Measurements from ENCODE around the gene SETD1B. TPM values are rescaled to one million over a fixed set of nuclear protein-coding genes. Genes with fewer than 3 reads are reported as not detected.
A peak's percentile ranks its signal among the peaks of the same experiment; 100 is the strongest.
"Not testable (repeated sequence)": the region's sequence is repeated elsewhere in the genome, so short reads cannot be mapped to it uniquely, and the experiment has no call there.

Gene SETD1B
- polyA plus RNA-seq, 1 donor: 15.4 TPM

DNA sequence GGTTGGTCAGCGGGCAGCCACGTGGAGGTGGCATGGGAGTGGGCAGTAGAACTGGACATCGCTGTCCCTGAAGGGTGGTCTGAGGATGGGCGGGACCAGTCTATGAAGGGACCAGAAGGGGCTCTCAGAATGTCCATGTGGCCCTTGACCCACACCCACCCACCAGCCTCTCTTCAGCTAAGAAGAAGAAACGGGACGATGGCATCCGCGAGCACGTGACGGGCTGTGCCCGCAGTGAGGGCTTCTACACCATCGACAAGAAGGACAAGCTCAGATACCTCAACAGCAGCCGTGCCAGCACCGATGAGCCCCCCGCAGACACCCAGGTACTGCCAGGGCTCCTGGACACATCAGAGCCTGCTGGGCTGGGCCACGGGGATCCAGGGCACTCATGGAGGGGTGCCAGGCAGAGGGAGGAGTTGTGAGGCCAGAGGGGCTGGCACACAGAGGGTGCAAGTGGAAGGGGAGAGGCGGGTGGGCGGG is 21.3 kb downstream of the SETD1B start:
- no peak for DNase-seq

DNA sequence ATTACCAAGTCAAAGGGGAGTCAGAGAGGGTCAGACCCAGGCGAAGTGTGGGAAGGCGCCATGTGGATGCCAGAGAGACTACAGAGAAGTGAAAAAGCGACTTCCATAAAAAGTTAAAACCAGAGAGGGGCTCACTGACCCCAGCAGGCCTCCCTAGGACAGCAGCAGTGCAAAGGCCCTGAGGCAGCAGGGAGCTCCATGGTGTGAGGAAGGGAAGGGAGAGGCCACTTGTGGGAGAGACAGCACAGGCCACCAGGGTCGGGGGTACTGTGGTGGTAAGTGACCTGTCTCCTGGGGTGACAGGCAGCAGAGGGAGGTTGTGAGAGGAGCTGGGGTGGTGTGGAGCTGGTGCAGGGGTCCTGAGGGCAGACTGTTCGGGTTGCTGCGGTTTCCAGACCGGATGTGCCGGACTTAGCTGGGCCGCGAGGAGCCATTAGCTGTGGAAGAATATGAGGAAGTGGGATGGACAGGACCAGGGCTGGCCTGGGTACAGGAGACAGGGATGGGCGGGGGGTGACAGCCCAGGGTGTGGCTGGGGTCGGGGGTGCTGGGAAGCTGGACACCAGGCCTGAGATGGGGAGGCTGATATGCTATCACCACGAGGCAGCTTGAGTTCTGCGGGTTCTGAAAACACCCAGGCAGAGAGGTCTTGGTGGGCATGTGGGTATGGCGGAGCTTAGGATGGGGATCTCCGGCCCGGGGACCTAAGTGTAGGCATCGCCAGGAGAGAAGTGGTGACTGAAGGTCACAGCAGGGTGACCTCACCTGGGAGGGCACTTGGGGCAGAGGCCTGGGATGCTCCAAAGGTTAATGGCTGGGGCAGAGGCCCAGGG is 22.7 kb downstream of the SETD1B start:
- DNase-seq: no peak

DNA sequence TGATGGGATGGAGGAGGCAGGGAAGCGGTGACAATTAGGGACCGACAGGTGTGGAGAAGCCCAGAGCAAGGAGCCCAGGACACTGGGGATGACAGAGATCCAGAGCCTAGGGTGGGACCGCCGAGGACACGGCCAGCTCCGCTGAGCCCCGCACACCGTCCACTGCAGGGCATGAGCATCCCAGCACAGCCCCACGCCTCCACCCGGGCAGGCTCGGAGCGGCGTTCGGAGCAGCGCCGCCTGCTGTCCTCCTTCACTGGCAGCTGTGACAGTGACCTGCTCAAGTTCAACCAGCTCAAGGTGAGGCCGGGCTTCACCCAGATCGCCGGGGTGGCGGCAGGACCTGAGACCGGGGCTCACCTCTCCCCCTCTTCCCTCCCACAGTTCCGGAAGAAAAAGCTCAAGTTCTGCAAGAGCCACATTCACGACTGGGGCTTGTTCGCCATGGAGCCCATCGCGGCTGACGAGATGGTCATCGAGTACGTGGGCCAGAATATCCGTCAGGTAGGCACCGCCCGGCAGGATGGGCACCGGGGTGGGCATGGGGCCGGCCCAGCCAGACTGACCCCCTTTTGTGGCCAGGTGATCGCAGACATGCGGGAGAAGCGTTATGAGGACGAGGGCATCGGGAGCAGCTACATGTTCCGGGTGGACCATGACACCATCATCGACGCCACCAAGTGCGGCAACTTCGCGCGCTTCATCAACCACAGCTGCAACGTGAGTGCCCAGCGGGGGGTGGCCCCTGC is 23.7 kb downstream of the SETD1B start:
- DNase-seq: no peak

DNA sequence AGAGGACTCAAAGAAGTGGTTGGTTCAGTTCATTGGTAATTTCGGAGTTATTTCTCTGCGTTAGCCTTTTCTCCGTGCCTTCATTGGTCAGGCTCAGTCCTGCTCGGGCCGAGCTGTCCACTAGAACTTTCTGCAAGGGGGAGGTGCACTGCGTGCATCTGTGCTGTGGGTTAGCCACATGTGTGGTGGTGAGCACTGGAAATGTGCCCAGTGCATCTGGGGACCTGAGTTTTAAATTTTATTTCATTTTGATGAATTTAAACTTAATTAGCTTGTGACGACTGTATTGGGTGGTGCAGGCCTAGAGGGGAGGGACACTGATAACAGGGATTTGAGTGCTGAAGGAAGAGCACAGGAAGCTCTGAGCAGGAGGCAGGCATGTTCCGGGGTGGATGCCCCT is 24.5 kb downstream of the SETD1B start:
- no peak for DNase-seq

DNA sequence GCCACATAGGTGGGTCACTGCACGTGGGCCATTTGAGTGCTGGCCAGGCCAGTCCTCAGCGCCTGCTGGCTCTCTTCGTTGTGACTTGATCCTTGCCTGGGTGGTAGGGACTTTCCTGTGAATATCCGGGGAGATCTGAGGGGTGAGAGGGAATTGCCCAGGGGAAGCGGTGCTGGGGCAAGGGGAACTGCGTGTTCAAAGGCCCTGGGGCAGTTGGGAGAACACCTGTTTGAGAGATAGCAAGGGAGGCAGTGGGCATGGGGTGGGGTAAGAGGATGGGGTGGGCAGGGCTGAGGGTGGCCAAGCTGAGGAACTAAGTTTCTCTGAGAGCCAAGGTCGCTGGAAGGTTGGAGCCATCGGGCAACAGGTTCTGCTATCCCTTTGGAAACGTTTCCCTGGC is 25.0 kb downstream of the SETD1B start:
- no peak for DNase-seq

DNA sequence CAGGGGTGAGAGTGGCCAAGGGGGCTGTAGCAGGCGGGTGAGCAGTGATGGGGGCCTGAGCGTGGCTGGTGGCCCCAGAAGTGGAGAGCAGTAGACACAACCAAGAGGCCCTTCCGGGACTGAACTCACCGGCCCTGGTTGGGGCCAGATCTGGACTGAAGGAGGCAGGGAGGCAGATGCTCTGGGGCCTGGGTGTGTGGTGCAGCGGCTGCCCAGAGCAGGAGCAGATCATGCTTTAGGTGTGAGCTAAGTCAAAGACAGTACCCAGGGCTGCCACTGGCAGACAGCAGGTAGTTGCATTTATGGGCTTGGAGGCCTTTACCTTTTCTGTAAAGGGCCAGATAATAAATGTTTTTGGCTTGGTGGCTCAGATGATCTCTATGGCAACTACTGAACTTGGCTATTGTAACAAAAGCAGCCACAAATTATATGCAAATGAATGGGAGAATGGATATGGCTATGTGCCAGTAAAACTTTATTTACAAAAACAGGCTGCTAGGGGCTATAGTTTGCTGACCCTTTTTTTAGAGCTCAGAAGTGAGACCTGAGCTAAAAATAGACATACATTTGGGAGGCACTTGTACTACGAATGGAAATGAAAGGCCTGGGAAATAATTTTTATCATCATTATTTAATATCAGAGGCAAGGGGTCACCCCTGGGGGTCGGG is 25.6 kb downstream of the SETD1B start:
- no peak for DNase-seq

DNA sequence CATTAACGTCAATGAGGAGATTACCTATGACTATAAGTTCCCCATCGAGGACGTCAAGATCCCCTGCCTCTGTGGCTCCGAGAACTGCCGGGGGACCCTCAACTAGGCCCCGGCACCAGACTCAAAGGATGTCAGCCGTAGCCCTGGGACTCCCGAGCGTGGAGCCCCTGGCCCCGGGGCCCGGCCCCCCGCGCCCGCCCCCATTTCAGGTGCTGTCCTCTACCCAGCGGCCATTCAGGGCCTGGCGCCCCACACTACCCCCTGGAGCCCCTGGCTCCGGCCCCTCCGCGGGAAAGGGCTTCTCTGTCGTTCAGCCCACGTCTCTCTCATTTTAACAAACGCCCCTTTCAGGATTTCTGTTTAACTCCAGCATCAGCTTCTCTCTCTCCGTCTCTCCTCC is 26.3 kb downstream of the SETD1B start:
- DNase-seq: no peak

DNA sequence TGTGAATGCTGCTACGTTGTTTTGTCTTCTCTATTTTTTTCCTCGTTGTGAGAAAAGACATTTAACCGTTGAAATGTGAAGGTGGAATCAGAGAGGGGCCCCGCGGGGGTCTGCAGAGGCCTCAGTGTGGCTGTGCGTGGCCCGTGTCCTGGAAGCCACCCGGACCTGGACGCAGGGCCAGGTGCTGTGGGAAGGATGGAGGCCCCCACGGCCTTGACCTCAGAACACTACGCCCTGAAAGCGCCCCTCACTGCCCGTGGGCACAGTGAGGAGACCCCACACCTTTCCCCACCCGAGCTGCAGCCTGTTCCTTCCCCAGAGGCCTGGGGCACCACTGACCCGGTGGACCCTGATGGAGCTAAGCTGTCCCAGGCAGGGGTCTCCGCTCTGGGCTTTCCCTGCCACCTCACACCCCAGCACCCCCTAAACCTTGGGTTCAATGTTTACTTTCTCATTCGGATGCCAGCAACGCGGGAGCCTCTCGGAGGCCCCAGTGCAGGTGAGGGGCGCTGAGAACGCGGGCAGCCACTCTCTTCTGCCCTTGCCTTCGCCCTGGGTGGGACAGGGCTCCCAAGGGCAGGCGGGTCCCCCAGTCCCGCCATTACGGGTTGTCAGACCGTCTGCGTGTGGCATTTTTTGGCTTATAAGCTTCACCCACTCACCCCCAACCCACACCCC is 26.9 kb downstream of the SETD1B start:
- DNase-seq: no peak

DNA sequence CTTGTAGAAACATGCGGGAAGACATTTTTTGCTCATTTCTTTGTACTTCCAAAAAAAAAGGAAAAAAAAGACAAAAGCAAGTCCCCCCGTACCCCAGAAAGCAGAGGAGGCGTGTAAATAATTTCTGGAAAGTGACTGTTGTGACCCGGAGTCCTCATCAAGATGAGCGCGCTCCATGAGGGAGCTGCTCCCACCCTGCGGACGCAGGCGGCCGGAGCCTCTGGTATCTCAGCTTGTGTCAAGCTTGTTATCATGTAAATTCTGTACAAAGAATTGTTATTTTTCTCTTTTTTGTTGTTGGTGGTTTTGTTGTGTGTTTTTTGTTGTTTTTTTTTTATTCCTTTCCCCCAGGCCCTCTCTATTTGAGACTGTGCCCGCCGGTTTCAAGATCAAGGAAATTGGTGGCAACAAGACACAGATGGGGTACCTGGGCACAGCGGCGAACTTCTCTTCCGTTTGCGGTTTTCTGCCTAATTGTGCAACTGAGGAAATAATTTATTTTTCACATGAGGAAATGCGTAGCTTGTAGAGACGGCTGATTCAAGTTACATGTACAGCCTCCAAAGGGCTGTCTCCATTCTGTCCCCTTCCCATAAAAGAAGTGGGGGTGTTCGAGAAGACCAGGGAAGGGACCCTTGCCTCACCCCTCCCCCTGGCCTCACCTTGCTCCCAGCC is 27.9 kb downstream of the SETD1B start:
- DNase-seq: no peak

DNA sequence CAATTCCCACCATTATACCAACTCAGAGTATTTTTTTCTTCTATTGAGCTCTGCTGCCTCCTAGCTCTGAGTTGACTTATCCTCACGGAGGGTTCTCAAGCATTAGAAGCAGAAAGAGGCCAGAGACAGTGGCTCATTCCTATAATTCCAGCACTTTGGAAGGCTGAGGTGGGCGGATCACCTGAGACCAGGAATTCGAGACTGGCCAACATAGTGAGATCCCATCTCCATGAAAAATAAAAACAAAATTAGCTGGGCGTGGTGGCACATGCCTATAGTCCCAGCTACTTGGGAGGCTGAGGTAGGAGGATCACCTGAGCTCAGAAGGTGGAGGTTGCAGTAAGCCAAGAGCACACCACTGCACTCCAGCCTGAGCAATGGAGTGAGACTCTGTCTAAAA is 33.9 kb downstream of the SETD1B start:
- DNase-seq: no peak

DNA sequence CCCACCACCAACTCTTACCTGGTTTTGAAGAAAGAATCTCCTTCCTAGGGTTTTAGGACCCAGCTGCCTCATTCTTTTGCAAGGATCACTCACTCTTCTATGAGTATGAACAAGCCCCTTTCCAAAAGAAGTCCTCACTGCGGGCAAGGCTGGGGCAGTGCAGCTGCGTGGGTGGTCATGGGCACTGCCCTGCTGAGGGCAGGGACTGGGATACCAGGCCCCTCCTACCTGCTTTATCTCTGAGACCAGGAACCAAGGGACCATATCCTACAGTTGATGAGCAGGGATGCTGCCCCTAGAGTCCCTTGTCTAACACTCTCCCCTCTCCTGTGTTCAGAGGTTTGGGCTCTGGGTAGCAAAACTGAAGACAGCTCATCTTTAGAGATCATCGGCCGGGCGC is 34.3 kb downstream of the SETD1B start:
- DNase-seq: no peak

DNA sequence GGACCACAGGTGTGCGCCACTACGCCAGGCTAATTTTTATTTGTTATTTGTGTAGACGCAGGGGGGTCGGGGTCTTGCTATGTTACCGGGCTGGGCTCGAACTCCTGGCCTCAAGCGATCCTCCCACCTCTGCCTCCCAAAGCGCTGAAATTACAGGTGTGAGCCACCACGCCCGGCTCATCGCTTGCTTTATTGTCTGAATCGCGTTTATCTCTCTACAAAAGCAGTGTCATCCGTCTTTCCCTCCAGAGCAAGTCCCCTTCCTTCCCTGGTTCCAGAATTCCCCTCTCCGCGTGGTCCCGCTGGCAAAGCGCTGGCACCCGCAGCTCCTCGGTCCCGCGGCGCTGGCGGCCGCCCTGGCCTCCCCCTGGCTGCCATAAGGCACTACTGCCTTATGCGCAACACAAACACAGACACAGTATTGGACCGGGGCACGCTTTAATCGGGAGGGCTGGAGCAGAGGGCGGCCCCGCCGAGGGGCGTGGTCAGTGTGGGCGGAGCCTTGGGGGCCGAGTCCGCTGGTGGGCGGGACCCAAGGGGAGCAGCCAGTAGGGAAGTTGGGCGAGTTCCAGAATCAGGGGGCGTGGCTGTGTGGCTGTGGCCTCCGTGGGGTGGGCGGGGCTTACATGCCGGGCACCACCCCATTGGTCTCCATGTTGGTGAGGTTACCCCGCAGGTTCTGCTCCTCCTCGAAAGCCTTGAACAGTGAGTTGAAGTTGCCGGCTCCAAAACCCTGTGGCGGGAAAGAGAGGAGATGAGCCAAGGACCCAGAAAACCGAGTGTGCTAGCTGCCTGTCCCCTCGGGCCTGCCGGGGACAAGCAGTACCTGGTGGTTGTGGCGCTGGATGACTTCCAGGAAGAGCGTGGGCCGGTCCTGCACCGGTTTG is 35.5 kb downstream of the SETD1B start:
- DNase-seq: peak; percentile 97

DNA sequence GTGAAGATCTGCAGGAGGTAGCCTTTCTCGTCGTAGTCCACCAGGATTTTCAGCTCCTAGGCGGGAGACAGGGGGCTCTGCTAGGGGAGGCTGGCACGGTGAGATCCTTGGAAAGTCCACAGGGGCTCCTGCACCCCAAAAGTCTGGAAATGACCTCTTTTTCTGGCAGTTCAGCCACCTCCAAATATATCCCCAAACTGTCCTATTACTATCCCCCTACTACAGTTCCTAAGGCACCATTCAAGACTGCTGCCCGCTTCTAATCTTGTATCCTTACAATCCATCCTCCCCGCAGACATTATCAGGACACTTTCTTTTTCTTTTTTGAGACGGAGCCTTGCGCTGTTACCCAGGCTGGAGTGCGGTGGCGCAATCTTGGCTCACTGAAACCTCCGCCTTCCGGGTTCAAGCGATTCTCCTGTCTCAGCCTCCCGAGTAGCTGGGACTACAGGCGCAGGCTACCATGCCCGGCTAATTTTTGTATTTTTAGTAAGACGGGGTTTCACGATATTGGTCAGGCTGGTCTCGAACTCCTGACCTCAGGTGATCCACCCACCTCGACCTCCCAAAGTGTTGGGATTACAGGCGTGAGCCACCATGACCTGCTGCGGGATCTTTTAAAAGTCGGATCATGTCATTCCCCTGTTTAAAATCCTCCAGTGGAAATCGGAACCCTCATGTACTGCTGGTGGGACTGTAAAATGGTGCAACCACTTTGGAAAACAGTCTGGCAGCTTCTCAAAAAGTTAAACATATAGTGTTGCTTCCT is 36.4 kb downstream of the SETD1B start:
- DNase-seq: no peak

DNA sequence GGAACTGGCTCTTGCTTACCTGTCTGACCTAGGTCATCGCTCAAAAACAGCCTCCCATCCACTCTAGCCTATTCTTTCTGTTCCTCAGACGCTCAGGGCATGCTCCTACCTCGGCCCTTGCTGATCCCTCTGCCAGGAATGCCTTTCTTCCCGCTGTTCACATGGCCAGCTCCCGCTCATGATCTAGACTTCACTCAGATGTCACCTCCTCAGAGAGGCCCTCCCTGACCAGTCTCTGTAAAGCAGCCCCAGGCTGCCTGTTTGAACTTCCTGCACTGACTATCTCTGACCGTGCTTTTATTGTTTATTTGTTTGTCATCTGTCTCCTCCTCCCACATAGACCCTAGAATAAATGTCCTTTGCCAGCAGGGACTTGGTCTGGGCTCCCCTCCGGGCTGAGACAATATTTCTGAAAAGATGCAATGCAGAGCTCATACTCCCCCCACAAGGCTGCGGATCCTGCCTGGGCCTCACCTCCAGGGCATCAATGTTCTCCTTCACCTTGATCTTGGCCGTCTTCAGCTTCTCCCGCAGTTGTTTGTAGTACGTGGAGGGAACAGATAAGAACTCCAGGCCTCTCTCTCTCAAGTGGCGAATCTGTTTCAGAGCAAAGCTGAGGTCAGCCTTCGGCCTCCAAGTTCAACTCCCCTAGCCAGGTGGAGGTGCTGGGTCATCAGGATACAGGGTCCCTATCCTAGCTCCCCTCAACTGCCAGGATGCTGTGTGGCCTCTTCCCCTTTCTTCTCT is 39.6 kb downstream of the SETD1B start:
- DNase-seq: no peak

DNA sequence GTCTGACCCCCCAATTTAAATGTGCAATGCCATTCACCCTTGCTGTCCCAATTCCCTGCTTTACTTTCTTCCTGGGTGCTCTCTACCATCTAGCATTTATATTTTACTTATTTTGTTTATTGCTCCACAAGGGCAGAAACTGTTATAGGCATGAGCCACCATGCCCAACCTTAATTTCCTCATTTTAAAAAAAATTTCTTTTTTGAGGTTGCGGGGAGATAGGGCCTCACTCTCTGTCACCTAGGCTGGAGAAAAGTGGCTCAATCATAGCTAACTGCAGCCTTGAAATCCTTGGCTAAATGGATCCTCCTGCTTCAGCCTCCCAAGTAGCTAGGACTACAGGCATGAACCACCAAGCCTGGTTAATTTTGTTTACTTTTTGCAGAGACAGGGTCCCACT is 41.9 kb downstream of the SETD1B start:
- no peak for DNase-seq

DNA sequence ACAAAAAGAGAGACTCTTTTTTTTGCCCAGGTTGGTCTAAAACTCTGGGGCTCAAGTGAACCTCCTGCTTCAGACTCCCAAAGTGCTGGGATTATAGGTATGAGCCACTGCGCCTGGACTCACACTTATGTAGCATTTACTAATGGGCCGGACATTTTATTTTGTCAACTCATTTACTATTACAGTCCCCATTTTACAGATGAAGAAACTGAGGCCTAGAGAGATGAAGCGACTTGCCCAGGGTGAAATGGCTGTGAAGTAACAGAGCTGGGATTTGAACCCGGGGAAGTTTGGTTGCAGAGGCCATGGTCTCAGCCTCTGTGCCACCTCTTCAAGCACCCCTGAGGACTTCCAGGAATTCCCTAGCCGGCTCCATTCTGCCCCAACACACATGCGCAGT is 45.4 kb downstream of the SETD1B start:
- DNase-seq: no peak

DNA sequence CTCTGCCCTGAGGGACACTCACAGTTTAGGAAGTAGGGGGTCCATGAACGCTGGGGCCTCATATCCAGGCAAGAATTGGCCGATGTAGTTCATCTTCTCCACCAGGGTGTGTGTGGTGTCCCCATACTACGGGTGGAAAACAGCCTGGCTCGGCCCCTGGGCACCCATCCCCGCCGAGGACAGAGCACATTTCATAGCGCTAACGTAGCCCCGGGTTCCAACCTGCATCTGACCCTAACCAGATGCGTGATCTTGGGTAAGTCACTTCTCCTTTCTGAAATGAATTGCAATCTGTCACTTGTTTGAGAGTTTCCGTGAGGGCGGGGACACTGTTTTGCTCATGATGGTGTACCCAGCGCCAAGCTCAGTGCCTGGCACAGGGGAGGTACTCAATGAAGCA is 45.9 kb downstream of the SETD1B start:
- DNase-seq: no peak

DNA sequence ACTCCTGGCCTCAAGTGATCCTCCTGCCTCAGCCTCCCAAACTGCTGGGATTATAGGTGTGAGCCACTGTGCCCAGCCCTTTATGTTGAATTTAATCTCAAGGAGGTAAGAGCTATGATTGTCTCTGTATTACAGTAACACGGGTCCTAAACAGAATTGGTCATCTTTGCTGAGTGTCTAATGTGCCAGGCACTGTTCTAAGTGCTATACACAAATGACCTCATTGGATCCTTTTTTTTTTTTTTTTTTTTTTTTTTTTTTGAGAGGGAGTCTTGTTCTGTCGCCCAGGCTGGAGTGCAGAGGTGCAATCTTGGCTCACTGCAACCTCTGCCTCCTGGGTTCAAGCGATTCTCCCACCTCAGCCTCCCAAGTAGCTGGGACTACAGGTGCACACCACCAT is 48.6 kb downstream of the SETD1B start:
- not testable (repeated sequence) for DNase-seq

Data from left kidney (tissue), 2 donors.